ENCODE measurements around the gene PODN.

The PODN gene

DNA sequence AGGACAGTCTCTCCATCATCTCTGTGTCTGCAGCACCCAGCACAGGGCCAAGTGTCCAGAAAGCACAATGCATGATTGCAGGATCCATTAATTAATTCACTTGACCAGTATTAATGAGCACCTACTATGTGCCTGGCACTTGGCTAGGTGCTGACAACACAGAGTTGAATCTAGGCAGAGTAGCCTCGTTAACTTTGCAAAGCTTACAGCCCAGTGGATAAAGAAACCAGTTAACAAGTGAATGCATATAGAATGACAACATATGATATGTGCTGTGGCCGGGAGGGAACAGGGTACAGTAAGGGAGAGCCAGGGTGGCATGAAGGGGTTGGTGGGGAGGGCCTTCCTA lies 69.6 kb downstream of the PODN start:
- DNase-seq (ENCODE audit: low read depth, low spot score) = no peak

DNA sequence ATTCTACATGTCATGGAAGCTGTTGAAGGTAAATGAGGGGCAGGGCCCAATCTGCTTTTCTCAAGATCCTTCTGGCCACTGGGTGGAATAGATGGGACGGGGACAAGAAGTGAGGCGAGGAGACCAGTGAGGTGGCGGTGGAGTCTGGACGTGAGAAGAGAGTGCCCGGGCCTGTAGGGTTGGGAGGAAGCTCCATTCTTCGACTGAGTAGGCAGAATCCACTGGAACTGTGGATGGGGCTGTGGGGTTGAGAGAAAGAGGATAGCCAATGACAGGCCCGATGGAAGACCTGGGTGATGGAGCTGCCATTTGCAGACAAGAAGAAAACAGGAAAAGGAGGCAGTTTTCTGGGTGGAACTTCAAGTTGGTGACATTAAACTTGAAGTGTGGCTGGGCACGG lies 70.2 kb downstream of the PODN start:
- no peak for DNase-seq (ENCODE audit: low read depth, low spot score)

DNA sequence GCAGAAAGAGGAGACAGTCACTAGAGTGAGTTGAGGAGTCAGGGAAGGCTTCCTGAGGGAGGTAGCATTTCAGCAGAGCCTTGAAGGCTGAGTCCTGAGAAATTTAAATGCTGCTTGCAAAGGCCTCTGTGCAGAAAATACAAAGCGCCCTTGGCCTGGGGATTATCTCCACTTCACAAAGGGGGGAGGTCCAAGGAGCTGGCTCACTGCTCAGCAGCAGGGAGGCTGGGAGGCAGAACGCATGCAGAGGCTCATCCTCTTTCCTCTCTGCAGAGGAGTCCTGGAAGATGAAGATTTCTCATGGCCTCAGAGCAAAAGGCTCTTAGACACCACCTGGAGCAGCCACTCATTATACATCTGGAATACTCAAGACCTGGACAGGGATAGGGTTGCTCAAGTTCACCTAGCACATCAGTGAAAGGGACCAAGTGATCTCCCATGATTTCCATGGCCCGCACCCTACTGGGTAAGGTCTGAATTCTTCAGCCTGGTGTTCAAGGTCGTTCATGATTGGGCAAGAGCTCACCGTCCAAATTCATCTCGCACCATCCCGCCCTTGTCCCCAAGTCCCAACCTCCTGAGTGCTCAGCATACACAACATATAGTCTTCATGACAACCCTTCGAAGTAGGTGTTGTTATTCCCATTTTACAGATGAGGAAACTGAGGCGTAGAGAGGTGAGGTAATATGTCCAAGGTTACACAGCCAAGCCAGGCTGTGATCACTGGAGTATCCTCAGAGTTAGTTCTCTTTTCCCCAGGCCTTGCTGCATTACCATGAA lies 71.4 kb downstream of the PODN start:
- DNase-seq (ENCODE audit: low read depth, low spot score) = no peak

DNA sequence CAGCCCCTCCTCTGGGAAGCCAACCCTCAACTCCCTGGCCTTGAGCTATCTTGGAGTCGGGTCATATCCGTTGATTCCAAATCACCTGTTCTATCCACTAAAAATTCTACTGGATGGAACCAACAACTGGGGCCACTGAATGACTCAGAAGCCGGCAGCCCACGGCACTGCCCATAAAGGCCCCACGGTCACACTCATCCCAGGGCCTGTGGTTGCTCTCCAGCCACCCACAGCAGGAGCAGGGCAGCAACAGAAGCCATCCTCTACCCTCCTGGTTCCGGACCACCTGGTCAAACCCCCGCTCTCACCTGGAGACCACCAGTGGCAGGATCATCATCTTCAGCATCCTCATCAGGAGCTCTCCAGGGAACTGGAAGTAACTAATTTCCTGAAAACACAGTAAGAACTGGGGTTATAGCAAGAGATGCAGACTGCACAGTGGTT lies 72.1 kb downstream of the PODN start:
- no peak for DNase-seq (ENCODE audit: low read depth, low spot score)

Data from activated CD4-positive, CD25-positive, alpha-beta regulatory T cell treated with anti-CD3 and anti-CD28 coated beads, Interleukin-2, amount 50 U/mL, for 16 hours (primary cell).